GM21515 (cell line): Measurements from ENCODE around the gene ASIC2.
"Not testable (repeated sequence)": the region's sequence is repeated elsewhere in the genome, so short reads cannot be mapped to it uniquely, and the experiment has no call there.

ENCODE experiments used
- ATAC-seq: cut with Tn5 transposase; IDR thresholded peaks from one replicate; pipeline ENCODE4 v1.9.1; 2021; ENCODE audit not compliant: unreplicated experiment

The ASIC2 gene

GRCh38 chr17:32992321-32993033 is 300.6 kb downstream of the ASIC2 start:
- ATAC-seq = no peak

GRCh38 chr17:32988481-32989101 is 304.5 kb downstream of the ASIC2 start:
- no peak for ATAC-seq

- not testable (repeated sequence) for ATAC-seq
Measured at GRCh38 chr17:32987868-32988267, 305.2 kb downstream of the ASIC2 start.

- not testable (repeated sequence) for ATAC-seq
Measured at GRCh38 chr17:32987453-32987805, 305.7 kb downstream of the ASIC2 start.

GRCh38 chr17:32985050-32985756 is 307.9 kb downstream of the ASIC2 start:
- ATAC-seq = no peak

- not testable (repeated sequence) for ATAC-seq
Measured at GRCh38 chr17:32981611-32982010, 311.5 kb downstream of the ASIC2 start.

GRCh38 chr17:32980230-32980629 is 312.9 kb downstream of the ASIC2 start:
- ATAC-seq = no peak

GRCh38 chr17:32976605-32977004 is 316.5 kb downstream of the ASIC2 start:
- ATAC-seq = no peak

GRCh38 chr17:32976131-32976530 is 317.0 kb downstream of the ASIC2 start:
- no peak for ATAC-seq

GRCh38 chr17:32971171-32971570 is 321.9 kb downstream of the ASIC2 start:
- ATAC-seq = no peak

- ATAC-seq = peak; percentile 52
Measured at GRCh38 chr17:32970281-32970680, 322.8 kb downstream of the ASIC2 start.

- not testable (repeated sequence) for ATAC-seq
Measured at GRCh38 chr17:32969231-32969630, 323.9 kb downstream of the ASIC2 start.

- no peak for ATAC-seq
Measured at GRCh38 chr17:32964541-32964940, 328.6 kb downstream of the ASIC2 start.
